GM19238 (cell line): Measurements from ENCODE around the gene LRRFIP1.

Source experiments
- DNase-seq: peaks from one replicate; pipeline ENCODE4 v3.0.0; 2011; ENCODE audit warnings: low spot score; ENCODE audit not compliant: insufficient read length

LRRFIP1 gene

DNA sequence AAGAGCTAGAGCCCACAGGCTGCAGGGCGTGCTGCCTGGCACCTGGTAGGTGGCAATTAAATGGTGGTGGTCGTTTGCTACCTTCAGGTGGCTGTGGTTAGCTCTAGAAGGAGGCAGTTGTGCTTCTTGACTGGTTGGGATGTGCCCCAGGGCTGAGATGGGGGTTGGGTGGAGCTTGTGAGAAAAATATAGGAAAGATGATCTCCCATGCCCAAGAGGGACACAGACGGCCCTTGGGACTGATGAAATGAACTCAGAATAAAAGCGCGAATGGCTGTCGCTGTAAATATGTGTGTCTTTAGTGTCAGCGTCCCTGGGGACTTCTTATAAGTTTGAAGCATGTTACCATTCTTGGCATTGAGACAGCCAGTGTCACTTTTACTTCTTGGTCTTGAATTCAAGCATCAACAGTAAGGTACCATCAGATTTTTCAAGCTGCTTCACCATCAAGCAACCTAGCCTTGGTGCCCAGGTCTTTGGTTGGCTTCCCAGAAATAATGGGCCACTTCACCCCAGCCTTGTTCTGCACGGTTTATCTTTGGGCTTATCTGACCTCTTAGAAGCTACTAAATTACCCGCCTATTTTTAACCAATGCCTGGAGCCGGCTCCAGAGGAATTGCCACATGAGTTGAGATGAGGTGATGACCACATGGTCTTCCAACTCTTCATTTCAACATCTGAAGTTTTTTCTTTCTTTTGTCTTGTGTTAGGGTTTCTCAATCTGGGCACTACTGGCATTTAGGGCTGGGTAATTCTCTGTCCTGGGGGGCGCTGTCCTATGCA, 11.9 kb downstream of the LRRFIP1 start:
- DNase-seq: no peak

DNA sequence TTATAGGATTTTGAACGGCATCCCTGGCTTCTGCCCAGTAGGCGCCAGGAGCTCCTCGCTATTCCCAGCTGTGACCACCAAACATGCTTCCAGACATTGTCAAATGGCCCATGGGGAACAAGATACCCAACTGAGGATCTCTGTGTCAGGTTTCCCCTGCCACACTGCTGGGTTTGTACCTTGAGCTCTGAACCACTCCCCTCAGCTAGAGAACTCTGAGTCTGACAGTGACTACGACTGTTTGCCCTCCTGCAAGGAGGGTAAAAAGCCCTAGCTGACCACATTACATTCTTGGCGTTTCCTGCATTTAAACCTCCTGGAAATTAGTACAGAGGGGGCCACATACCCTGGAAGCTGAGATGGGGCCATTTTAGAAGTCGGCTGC, 12.4 kb downstream of the LRRFIP1 start:
- DNase-seq: no peak

DNA sequence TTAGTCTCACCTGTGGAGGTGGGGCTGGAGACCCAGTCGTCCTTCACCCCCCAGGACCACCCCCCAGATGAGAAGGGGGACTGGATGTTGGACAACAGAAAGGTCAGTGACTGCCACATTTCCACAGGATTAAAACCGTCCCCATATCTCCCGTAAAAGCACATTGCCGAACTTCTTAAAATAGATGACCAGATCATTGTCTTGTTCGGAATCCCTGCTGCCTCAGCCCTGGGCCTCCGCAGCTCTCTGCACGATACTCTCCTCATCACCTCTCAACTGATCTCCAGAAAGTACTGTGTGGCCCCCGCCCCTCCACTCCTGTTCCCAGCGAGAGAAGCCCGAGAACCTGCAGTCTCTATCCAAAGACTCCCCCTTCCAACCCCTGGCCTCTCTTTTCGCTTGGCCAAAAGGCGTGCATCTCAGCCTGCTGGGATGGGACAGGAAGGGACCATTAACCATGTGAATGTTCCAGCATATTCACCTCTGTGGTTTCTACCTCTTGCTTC, 13.2 kb downstream of the LRRFIP1 start:
- no peak for DNase-seq

DNA sequence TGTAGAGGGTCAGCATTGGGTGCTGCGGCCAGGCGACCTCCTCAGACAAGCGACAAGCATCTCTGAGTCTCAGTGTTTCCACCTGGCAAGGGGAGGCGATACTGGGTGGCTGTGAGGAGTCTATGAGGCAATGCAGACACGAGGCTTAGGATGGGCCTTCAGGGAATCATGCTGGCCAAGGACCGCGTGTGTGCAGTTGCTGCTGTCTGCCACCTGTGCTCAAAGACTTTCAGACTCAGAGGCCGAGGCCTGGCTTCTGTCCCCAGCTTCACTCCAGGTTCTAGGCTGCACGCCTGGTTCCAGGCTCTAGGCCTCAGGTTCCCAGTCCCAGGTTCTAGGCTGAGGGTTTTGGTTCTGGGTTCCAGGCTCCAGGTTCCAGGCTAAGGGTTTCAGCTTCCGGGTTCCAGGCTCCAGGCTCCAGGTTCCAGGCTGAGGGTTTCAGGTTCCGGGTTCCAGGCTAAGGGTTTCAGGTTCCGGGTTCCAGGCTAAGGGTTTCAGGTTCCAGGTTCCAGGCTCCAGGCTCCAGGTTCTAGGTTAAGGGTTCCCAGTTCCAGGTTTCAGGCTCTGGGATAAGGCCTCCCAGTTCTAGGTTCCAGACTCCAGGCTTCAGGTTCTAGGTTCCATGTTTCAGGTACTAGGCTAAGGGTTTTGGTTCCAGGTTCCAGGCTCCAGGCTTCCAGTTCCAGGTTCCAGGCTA, 14.8 kb downstream of the LRRFIP1 start:
- no peak for DNase-seq

DNA sequence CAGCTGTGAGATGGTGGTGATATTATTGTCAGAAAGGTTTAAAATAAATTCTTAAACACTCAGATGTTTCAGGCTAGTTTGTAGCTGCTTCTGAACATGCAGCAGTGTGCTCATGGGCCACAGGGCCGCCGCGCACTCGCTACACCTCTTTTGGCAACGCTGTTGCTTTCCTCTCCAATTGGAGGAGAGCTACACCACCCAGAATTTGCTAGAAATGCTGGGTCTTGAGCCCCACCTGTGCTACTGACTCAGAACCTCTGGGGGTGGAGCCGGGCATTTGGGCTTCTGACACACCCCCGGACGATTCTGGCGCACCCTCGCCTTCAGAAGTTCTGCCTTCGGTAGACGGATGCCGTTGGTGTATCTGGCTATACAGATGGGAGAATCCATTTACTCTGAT, 15.7 kb downstream of the LRRFIP1 start:
- no peak for DNase-seq

DNA sequence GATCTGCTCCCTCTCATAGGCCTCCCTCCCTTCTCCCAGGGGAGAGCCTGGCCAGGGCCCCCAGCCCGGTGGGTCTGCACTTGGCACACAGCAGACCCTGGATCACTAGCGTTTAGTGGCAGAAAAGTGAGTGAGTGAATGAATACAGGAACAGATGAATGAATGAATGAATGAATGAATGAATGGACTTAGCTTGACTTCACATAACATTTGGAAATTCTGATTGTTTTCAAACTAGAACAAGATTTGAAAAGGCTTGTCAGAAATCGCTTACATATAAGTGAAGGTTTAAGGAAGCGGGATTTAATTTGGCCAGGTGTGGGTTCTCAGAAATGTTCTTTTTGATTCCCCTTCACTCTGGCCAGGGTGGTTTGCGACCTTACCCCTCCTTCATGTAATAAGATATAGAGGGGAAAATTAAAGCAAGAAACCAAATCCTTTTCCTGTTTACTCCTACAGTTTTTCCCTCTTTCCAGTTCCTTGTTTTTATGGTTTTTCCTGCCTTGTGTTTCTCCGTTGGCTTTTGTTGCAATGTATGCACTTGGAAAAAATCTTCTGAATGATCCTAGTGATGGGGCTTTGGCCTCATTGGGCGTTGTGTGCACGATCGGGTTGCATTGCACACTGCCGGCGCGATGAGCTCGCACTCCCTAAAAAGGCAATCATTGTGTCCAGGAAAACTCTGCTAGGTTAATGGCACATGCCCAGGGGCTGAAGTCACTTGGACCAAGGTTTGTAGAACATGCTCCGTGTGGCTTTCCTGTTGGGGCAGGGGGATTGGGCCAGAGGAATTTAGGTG, 16.4 kb downstream of the LRRFIP1 start:
- no peak for DNase-seq

DNA sequence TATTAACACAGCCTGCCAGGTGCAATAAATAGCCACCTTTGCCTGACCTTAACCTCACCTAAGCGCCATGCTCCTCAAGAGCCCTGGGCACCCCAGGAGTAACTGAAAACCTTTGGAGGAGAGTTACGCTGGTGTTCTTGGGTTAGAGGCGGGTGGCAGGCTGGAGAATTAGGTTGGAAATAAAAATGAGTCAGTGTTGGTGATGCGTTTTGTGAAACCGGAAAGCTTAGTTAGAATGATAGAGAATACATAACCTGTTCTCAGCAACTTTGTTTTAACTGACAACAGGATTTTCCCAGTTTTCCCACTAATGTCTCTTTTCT, 17.0 kb downstream of the LRRFIP1 start:
- DNase-seq: no peak

DNA sequence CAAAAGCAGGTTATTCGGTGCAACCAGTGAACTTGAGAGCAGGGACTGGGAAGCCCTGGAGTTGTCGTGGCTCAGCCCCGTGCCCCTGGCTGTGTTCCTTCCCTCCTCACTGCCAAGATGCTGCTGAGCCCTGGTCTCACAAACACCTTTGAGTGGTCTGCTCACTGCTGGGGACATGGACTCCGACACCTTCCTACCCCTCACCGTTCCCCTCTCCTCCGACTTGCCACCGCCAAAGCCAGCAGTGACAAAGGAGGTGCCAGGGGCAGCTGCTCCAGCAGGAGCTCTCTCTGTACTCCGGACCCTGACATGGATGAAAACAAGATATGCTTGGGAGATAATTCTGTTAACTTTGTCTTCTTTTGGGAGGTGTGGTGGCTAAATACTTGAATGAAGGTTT, 17.9 kb downstream of the LRRFIP1 start:
- DNase-seq: no peak

DNA sequence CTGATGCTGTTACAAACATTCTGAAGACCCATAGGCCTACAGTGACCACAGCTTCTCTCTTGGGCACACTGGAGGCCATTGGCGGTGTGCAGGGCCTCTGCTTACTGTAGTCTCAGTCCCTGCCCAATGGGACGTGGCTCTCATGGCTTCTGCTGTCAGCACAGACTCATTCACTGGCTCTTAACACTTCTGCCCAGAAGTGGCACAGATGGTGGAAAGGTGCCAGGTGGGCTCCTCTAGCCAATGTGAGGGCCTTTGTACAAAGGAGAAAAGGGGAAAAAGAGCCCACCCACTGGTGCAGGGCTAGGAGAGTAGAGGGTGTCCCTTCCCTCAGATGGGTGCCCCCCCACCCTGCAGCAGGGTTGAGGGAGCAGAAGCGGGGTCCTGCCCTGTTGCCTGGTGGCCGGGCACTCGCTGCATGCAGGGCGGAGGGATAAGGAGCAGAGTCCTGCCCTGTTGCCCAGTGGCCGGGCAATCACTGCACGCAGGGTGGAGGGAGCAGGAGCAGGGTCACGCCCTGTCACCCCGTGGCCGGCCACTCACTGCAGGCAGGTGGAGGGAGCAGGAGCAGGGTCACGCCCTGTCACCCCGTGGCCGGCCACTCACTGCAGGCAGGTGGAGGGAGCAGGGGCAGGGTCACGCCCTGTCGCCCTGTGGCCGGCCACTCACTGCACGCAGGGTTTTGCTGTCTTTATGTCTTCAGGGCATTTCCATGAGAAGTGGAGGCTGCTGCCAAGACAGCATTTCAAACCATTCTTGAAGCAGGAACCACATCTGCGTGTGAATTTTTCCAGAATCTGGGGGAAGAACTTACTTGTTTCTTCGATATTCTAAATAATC, 20.0 kb downstream of the LRRFIP1 start:
- no peak for DNase-seq

DNA sequence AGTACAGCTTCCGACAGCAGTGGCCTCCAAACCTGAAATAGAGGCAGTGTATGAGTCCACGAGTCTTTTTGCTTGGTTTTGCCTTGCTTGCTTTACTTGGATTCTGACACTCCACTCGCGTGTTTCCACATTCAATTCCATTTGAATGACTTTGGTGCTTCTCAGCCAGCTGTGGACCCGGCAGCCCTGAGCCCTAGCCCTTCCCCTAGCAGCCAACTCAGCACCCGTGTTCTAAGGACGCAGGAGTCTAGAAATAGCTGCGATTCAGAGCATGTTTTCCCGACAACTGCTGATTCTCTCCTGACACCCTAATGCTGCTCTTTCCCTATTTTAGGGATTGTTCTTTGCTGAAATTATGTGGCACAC, 20.6 kb downstream of the LRRFIP1 start:
- no peak for DNase-seq

DNA sequence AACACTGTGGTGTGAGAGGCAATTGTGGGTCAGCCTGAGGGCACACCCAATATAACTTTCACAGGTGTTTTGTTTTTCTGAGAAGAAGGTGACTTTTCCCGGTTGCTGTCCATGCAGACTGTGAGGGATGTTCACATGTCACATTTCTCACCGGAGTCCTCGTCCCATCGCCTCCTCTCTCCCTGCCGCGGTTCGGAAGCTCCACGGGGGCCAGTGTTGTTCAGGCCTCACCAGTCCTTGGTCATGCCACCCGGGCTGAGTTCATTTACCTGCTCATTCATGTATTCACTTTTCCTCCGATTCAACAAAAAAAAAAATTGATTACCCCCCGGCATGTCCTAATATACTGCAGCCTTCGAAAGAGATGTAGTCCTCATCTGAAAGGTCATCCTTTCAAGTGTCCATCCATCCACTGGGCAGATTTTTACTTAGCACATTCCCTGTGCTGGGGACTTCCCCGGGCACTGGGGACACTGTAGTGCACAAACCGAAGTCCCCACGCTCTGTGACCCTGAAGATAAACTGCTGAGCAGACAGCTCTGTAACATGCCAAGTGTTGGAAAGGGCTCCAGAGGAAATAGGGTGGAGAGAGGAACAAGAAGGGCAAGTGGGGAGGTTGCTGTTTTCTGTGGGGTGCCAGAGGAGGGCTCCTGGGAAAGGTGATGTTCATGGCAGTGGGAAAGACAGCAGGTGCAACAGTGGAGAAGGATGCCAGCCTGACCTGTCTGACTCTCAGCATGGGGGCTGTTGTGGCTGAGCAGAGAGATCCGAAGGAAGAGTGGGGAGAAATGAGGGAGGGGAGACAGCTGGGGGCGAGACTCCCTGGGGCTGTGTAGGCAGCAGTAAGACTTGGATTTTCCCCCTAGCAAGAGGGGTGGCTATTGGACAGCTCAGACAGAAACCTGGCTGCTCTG, 22.4 kb downstream of the LRRFIP1 start:
- DNase-seq: no peak

DNA sequence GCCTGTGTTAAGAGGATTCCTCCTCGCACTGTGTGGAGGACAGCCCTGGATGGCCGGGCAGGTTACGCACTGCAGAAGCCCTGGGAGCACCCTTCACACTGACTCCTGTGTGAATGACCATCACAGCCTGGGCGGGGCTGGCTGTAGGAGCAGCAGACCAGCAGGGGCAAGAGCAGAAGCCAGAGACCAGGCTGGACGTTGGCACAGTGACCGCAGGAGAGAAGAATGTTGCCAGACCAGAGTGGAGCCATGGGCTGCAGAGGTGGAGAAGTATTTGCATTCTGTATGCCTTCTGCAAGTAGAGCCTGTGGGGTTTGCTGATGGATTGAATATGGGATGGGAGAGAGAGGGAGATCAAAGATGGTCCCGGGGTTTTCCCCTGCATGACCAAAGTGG, 23.1 kb downstream of the LRRFIP1 start:
- DNase-seq: no peak

DNA sequence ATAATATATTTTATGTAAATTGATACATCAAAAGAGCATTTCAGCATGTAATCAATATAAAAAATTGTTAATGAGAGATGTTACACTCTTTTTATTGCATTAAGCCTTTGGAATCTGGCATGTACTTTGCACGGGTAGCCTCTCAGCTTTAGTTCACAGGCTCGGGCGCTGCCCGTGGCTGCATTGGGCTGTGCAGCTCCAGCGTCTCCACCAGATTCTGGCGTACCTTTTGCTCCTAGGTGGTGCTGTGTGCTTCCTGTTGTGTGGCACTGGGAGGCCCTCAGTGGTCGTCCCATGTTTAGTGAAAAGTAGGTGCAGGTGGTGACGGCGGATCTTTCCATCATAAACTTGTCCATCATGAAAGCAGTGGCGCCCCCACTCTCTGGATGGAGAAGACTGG, 24.4 kb downstream of the LRRFIP1 start:
- DNase-seq: no peak

DNA sequence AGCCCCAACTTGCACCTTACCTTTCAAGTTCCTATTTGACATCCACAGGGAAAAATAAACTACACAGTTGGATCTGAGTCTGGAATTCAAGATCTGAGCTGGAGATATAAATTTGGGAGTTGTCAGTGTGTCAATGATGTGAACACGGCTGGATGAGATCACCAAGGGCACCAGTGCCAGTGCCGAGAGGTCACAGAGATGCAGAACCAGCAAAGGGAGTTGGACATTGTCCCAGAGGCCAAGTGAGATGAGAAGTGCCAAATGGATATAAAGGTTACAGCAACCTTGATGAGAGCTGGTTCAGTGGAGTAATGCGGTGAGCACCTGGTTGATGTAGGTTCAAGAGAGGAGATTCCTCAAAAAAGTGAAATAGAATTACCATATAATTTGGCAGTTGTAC, 24.8 kb downstream of the LRRFIP1 start:
- no peak for DNase-seq

DNA sequence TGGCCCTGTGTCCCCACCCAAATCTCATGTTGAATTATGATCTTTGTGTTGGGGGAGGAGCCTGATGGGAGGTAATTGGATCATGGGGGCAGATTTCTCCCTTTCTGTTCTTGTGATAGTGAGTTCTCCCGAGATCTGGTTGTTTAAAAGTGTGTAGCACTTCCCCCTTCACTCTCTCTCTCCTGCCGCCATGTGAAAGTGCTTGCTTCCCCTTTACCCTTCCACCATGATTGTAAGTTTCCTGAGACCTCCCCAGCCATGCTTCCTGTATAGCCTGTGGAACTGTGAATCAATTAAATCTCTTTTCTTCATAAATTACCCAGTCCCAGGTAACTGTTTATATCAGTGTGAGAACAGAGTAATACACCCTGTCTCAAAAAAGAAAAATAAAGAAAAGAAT, 25.5 kb downstream of the LRRFIP1 start:
- no peak for DNase-seq

DNA sequence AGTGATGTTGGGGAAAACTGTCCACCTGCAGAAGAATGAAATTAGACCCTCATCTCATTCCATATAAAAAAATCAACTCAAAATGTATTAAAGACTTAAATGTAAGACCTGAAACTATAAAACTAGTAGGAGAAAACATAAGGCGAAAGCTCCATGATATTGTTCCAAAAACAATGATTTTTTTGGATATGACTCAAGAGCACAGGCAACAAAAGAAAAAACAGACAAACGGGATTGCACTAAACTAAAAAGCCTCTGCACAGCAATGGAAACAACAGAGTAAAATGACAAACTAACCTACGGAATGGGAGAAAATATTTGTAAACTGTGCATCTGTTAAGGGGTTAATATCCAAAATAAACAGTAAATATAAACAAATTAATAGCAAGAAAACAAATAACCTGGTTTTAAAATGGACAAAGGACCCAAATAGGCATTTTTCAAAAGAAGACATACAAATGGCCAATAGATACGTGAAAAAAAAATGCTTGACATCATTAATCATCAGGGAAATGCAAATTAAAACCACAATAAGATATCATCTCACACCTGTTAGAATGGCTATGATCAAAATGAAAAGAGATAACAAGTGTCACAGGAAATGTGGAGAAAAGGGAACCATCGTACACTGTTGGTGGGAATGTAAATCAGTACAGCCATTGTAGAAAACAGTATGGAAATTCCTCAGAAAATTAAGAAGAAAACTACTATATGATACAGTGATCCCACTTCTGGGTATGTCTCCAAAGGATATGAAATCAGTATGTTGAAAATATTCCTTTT, 26.6 kb downstream of the LRRFIP1 start:
- no peak for DNase-seq

DNA sequence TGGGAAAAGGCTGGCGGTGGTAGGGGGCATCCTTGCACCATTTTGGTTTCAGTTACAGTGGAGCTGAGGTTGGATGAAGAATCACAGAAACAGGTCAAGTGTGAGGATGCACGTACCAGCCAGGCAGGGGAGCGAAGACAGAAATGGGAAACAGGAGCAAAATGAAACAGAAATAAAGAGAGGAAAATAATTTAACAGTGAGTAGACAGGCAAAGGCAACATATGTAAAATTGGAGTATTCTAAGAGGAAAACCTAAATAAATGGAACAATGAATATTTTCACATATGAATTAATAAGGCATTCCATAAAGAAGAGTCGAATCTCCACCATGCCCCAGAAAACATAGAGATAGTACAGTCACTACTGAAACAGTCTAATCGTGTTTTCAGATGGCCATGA, 29.7 kb downstream of the LRRFIP1 start:
- no peak for DNase-seq

DNA sequence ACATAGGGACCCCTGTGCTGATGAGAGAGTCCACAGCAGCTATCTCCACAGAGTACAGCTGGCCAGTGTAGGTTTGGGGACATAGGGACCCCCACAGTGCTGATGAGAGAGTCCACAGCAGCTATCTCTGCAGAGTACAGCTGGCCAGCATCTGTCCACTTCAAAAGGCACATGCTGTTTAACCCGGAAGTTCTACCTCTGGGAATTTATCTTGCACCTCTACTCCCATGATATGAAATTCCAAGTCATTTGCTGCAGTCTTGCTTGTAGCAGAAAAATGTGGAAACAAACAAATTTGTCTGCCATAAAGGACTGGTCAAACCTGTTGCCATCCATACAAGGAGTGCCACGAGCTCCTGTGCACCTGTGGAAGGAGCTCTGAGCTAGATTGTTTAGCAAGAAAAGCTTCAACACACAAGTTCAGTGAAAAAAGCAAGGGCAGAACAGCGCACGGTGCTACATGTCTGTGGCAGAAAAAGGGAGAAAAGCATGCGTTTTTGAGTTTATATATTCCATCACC, 33.1 kb downstream of the LRRFIP1 start:
- no peak for DNase-seq

DNA sequence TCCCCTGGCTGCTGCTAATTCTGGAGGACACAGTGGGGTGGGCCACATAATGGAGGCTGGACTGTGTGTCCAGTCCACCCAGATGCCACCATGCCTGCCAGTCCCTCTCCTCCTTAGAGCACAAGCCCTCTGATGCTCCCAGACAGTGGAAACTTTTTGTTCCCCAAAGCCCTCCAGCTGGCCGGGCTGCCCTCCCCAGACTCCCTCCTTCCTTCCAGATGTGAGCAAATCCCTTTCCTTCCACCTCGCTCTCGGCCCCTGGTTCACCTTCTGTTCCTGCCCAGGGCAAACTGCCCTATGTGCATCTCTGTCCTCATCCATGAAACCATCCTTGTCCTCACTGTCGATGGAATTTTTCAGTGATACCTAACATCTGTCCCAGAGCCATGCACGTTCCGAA, 33.9 kb downstream of the LRRFIP1 start:
- DNase-seq: no peak
